Endodermal cell (in vitro differentiated cells): ENCODE measurements around the gene CCDC192. TPM values are rescaled to one million over a fixed set of nuclear protein-coding genes. Genes with fewer than 3 reads are reported as not detected.

ENCODE experiments used
- DNase-seq: peaks from one replicate; pipeline ENCODE4 v3.0.0-alpha.2; 2017
- H3K27ac ChIP-seq: 2 replicates; pipeline ENCODE4 v1.5.1; 2013; ENCODE audit warnings: mild to moderate bottlenecking, low read depth, low read length, moderate library complexity
- H3K27me3 ChIP-seq: 2 replicates; pipeline ENCODE4 v1.6.1; 2013; ENCODE audit warnings: mild to moderate bottlenecking, low read length, moderate library complexity; ENCODE audit not compliant: insufficient read depth, control insufficient read depth, poor library complexity, severe bottlenecking
- H3K36me3 ChIP-seq: 2 replicates; pipeline ENCODE4 v1.7.0; 2013; ENCODE audit warnings: mild to moderate bottlenecking, low read length, moderate library complexity; ENCODE audit not compliant: control insufficient read depth, insufficient read depth
- H3K4me1 ChIP-seq: one replicate; pipeline ENCODE4 v1.7.0; 2013; ENCODE audit warnings: low read length; ENCODE audit not compliant: control insufficient read depth, insufficient read depth
- H3K4me3 ChIP-seq: 2 replicates; pipeline ENCODE4 v1.5.1; 2013; ENCODE audit warnings: mild to moderate bottlenecking, low read length, moderate library complexity
- H3K9ac ChIP-seq: 2 replicates; pipeline ENCODE4 v1.6.1; 2013; ENCODE audit warnings: mild to moderate bottlenecking, low read length, moderate library complexity; ENCODE audit not compliant: poor library complexity, severe bottlenecking; ENCODE audit errors: extremely low read depth
- H3K9me3 ChIP-seq: 2 replicates; pipeline ENCODE4 v1.6.1; 2013; ENCODE audit warnings: mild to moderate bottlenecking, low read length, moderate library complexity; ENCODE audit not compliant: control insufficient read depth
- H3K27ac Mint-ChIP-seq: 2 replicates; pipeline ENCODE4 v1.8.0; 2020; ENCODE audit warnings: mixed read lengths
- H3K27me3 Mint-ChIP-seq: 2 replicates; pipeline ENCODE4 v1.8.0; 2021; ENCODE audit warnings: mild to moderate bottlenecking, mixed read lengths; ENCODE audit not compliant: insufficient read depth
- H3K36me3 Mint-ChIP-seq: 2 replicates; pipeline ENCODE4 v1.8.0; 2020; ENCODE audit warnings: low read depth, mixed read lengths
- H3K4me1 Mint-ChIP-seq: 2 replicates; pipeline ENCODE4 v1.8.0; 2020; ENCODE audit warnings: mixed read lengths
- H3K4me3 Mint-ChIP-seq: 2 replicates; pipeline ENCODE4 v1.8.0; 2020; ENCODE audit warnings: mild to moderate bottlenecking, moderate library complexity, mixed read lengths
- H3K9me3 Mint-ChIP-seq: 2 replicates; pipeline ENCODE4 v1.8.0; 2020; ENCODE audit warnings: mild to moderate bottlenecking, mixed read lengths
- WGBS, 2 experiments: methylation state at CpG; one replicate each; pipeline versions ENCODE4 v1.1.5 to v1.1.7; 2013; ENCODE audit warnings: missing lambda C conversion rate in 2 of 2, mixed read lengths in 1 of 2; ENCODE audit not compliant: insufficient coverage in 1 of 2, insufficient read length in 1 of 2; 5-methylcytosine and 5-hydroxymethylcytosine counted together
- total RNA-seq, 2 donors: library from RNA; stranded (reverse); fragmentation: NEBNext Ultra II Directional in 1 of 2; extraction: Animal tissue kit (Norgen Biotek cat#: 25700) in 1 of 2; gene quantifications; 2 replicates in 1 of 2; 3 replicates in 1 of 2; pipeline ENCODE4 v1.2.1, GENCODE V29; 2021
- TF ChIP-seq, protein P1 (sequence below): fragments of 200-600 bp; sonication (generic); conservative IDR thresholded peaks from 2 replicates; pipeline ENCODE4 v1.5.0; 2021; ENCODE audit warnings: antibody characterized with exemption, mild to moderate bottlenecking

CCDC192 gene
- total RNA-seq, 2 donors from 2014 or later = 0.48 to 1.3 TPM

DNA sequence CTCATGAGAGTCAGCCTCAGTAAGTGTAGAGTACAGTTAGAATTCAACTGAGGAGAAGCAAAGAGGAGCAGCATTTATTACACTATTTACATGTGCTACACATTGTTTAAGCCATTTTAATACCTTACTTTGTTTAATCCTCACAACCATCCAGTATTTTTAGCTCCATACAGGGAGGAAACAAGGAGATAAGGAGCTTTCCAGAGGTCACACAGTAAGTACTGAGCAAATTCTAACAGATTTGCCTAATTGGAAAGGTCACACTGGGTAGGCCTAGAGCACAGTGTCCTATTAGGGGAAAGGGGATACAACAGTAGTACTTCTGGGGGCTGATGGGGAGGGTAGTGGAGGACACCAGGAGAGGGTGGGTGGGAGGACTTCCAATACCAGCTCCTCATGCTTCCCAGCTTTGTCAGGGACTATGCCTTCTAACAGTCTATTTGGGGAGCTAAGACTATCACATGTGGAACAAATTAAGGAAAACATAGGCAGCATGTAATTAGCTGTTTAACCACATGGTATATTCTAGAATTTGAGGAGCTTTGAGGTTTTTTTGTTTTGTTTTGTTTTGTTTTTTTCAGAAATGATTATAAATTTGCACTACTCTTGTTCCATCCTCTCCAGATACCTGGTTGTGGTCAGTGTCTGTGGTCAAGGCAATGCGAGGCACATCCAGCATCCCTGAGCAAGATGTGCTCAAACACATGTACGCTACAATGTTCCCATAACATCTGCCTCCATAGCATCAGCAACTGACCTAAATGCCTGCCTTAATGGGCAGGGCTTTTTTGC lies 284.4 kb downstream of the CCDC192 start:
- TF ChIP-seq, protein P1, sequence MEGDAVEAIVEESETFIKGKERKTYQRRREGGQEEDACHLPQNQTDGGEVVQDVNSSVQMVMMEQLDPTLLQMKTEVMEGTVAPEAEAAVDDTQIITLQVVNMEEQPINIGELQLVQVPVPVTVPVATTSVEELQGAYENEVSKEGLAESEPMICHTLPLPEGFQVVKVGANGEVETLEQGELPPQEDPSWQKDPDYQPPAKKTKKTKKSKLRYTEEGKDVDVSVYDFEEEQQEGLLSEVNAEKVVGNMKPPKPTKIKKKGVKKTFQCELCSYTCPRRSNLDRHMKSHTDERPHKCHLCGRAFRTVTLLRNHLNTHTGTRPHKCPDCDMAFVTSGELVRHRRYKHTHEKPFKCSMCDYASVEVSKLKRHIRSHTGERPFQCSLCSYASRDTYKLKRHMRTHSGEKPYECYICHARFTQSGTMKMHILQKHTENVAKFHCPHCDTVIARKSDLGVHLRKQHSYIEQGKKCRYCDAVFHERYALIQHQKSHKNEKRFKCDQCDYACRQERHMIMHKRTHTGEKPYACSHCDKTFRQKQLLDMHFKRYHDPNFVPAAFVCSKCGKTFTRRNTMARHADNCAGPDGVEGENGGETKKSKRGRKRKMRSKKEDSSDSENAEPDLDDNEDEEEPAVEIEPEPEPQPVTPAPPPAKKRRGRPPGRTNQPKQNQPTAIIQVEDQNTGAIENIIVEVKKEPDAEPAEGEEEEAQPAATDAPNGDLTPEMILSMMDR = no peak
- WGBS, 2 experiments = 93 to 100% methylated on average over 1 to 2 of the region's 2 CpGs
- Histone ChIP-seq H3K4me3 (no peak overlapping the region), H3K27me3 (no peaks in the 10 kb centered on the region), H3K9ac (no peak overlapping the region), H3K4me1 (no peaks in the 10 kb centered on the region), H3K9me3 (no peaks in the 10 kb centered on the region), H3K36me3 (no peaks in the 10 kb centered on the region), H3K27ac (no peak overlapping the region)
- no peak for DNase-seq
- H3K36me3 Mint-ChIP-seq = no peaks in the 10 kb centered on the region
- H3K27me3 Mint-ChIP-seq = peaks cover 5% of the 10 kb centered on the region
- H3K4me1 Mint-ChIP-seq = peaks cover 33% of the 10 kb centered on the region
- H3K4me3 Mint-ChIP-seq = no peak overlapping the region
- no peak overlapping the region for H3K27ac Mint-ChIP-seq
- peaks cover 6% of the 10 kb centered on the region for H3K9me3 Mint-ChIP-seq

- peaks cover 5% of the 10 kb centered on the region for H3K27me3 Mint-ChIP-seq
- H3K9ac ChIP-seq = no peak overlapping the region
- no peaks in the 10 kb centered on the region for H3K36me3 Mint-ChIP-seq
- H3K9me3 Mint-ChIP-seq = peaks cover 6% of the 10 kb centered on the region
- H3K9me3 ChIP-seq = no peaks in the 10 kb centered on the region
- no peak overlapping the region for H3K27ac Mint-ChIP-seq
- H3K36me3 ChIP-seq = no peaks in the 10 kb centered on the region
- H3K4me3 ChIP-seq = no peak overlapping the region
- H3K4me3 Mint-ChIP-seq = no peak overlapping the region
- no peaks in the 10 kb centered on the region for H3K27me3 ChIP-seq
- peaks cover 31% of the 10 kb centered on the region for H3K4me1 Mint-ChIP-seq
- no peaks in the 10 kb centered on the region for H3K4me1 ChIP-seq
- H3K27ac ChIP-seq = no peak overlapping the region
- DNase-seq = no peak
- TF ChIP-seq, protein P1 = no peak
Measured at GRCh38 chr5:127988146-127988760, 285.1 kb downstream of the CCDC192 start.

Other genes with a start within 250 kb of the CCDC192 start
- gene PRRC1, start 185.8 kb upstream of the CCDC192 start, total RNA-seq = 10 to 100 TPM; 61.7 to 90.3 TPM
- not detected for gene CTXN3, start 54.3 kb upstream of the CCDC192 start, total RNA-seq